Esophagus muscularis mucosa (tissue), 4 donors: ENCODE data around the gene SMIM24. TPM values are rescaled to one million over a fixed set of nuclear protein-coding genes. Genes with fewer than 3 reads are reported as not detected.
A peak's percentile ranks its signal among the peaks of the same experiment; 100 is the strongest.

ENCODE experiments used
- DNase-seq: peaks from one replicate; pipeline ENCODE4 v3.0.0-alpha.2; 2017; ENCODE audit errors: extremely low spot score
- H3K27ac ChIP-seq, 4 donors: fragments of 200-600 bp; sonication (generic); replicated peaks in 1 of 4; 1 replicate in 3 of 4; 2 replicates in 1 of 4; pipeline ENCODE4 v1.5.1; 2016 to 2019; ENCODE audit warnings: mild to moderate bottlenecking in 1 of 4
- H3K27me3 ChIP-seq, 4 donors: fragments of 200-600 bp; sonication (generic); one replicate each; pipeline versions ENCODE4 v1.5.1 to v1.6.0; 2016 to 2019
- H3K36me3 ChIP-seq, 4 donors: fragments of 200-600 bp; sonication (generic); one replicate each; pipeline ENCODE4 v1.5.1; 2016 to 2019
- H3K4me1 ChIP-seq, 4 donors: fragments of 200-600 bp; sonication (generic); one replicate each; pipeline ENCODE4 v1.5.1; 2016 to 2019
- H3K4me3 ChIP-seq, 4 donors: fragments of 200-600 bp; sonication (generic); 1 replicate in 2 of 4; 2 replicates in 2 of 4; pipeline ENCODE4 v1.5.1; 2016 to 2019; ENCODE audit warnings: mild to moderate bottlenecking in 4 of 4, moderate library complexity in 1 of 4
- H3K9me3 ChIP-seq, 4 donors: fragments of 200-600 bp; sonication (generic); 1 replicate in 3 of 4; 2 replicates in 1 of 4; pipeline ENCODE4 v1.5.1; 2016 to 2019
- CTCF ChIP-seq, 3 experiments: fragments of 200-600 bp in 2 of 3; fragments of 450-650 bp in 1 of 3; sonication (generic) in 2 of 3; IDR thresholded peaks; one replicate each; pipeline ENCODE4 v1.5.1; 2017 to 2019; ENCODE audit warnings: antibody characterized with exemption in 3 of 3, mild to moderate bottlenecking in 2 of 3, moderate library complexity in 1 of 3
- EP300 ChIP-seq: sonication (generic); formaldehyde crosslinking; IDR thresholded peaks from one replicate; pipeline ENCODE4 v1.6.1; 2017; ENCODE audit warnings: antibody characterized with exemption
- POLR2A ChIP-seq: fragments of 450-650 bp; IDR thresholded peaks from one replicate; pipeline ENCODE4 v1.6.1; 2017; ENCODE audit warnings: antibody characterized with exemption, moderate library complexity, mild to moderate bottlenecking, low read depth
- POLR2AphosphoS5 ChIP-seq, 2 donors: sonication (generic); formaldehyde crosslinking; IDR thresholded peaks; one replicate each; pipeline ENCODE4 v1.6.1; 2017; ENCODE audit warnings: antibody characterized with exemption in 2 of 2
- WGBS: methylation state at CpG from one replicate; pipeline ENCODE4 v1.1.5; 2018; 5-methylcytosine and 5-hydroxymethylcytosine counted together
- intact Hi-C: fragments of 100-400 bp; cut with DNase I; formaldehyde crosslinking; loops from one replicate; pipeline ENCODE4 v1.15.1; 2023
- total RNA-seq, 4 donors: library from RNA; depleted of rRNA; stranded (reverse); fragments of >200 nt; gene quantifications; one replicate each; pipeline versions ENCODE4 v1.1.0 to v1.2.1, GENCODE V29; 2016

The SMIM24 gene
- total RNA-seq, 4 donors from 2014 or later = not detected

GRCh38 chr19:3470500-3471128, 9.7 kb downstream of the SMIM24 start:
- Histone ChIP-seq H3K36me3 (no peaks in the 10 kb centered on the region), H3K27me3 (peaks cover 0 to 19% (median 2%) of the 10 kb centered on the region in 4 donors), H3K4me1 (peaks cover 29 to 73% (median 61%) of the 10 kb centered on the region in 4 donors), H3K9me3 (no peaks in the 10 kb centered on the region), H3K4me3 (no peak overlapping the region), H3K27ac (peak overlapping the region in 3 of 4 donors; percentile 84 to 91 (median 89))
- 69% methylated on average over 11 of the region's 11 CpGs for WGBS
- TF ChIP-seq POLR2AphosphoS5 (IDR thresholded peaks at IDR 0.05) (no peak), POLR2A (no peak), CTCF (IDR thresholded peaks at IDR 0.05) (no peak), EP300 (no peak)
- DNase-seq = no peak
- intact Hi-C loops = loop anchor here (1.0 kb wide), 1 partner anchor 144 kb away; no protein-coding TSS in a partner anchor

GRCh38 chr19:3469638-3470499, 10.5 kb downstream of the SMIM24 start:
- peaks cover 0 to 11% (median 0%) of the 10 kb centered on the region in 4 donors for H3K27me3 ChIP-seq
- 77% methylated on average over 5 of the region's 14 CpGs for WGBS
- TF ChIP-seq POLR2AphosphoS5 (IDR thresholded peaks at IDR 0.05) (peak in 1 of 2 donors; percentile 37), CTCF (IDR thresholded peaks at IDR 0.05) (peak in 1 of 3 experiments; percentile 40), EP300 (no peak), POLR2A (no peak)
- no peak for DNase-seq
- peaks cover 0 to 1% (median 0%) of the 10 kb centered on the region in 4 donors for H3K36me3 ChIP-seq
- H3K27ac ChIP-seq = peak overlapping the region; percentile 80 to 91 (median 86)
- peaks cover 32 to 79% (median 69%) of the 10 kb centered on the region in 4 donors for H3K4me1 ChIP-seq
- H3K9me3 ChIP-seq = no peaks in the 10 kb centered on the region
- intact Hi-C loops = no loop called here
- no peak overlapping the region for H3K4me3 ChIP-seq

GRCh38 chr19:3468211-3468610, 12.1 kb downstream of the SMIM24 start:
- Histone ChIP-seq H3K4me1 (peaks cover 41 to 96% (median 85%) of the 10 kb centered on the region in 4 donors), H3K27ac (peak overlapping the region; percentile 80 to 91 (median 86)), H3K36me3 (peaks cover 11 to 18% (median 14%) of the 10 kb centered on the region in 4 donors), H3K9me3 (no peaks in the 10 kb centered on the region), H3K4me3 (no peak overlapping the region), H3K27me3 (no peaks in the 10 kb centered on the region)
- 86% methylated on average over 2 of the region's 3 CpGs for WGBS
- no peak for DNase-seq
- TF ChIP-seq EP300 (no peak), CTCF (IDR thresholded peaks at IDR 0.05) (no peak), POLR2A (no peak), POLR2AphosphoS5 (IDR thresholded peaks at IDR 0.05) (no peak)
- intact Hi-C loops = no loop called here

- 94% methylated on average over 7 of the region's 10 CpGs for WGBS
- TF ChIP-seq POLR2A = no peak
- Histone ChIP-seq H3K9me3 (no peaks in the 10 kb centered on the region), H3K27me3 (no peaks in the 10 kb centered on the region), H3K4me3 (no peak overlapping the region), H3K36me3 (peaks cover 17 to 24% (median 20%) of the 10 kb centered on the region in 4 donors), H3K27ac (peak overlapping the region; percentile 80 to 91 (median 86)), H3K4me1 (peaks cover 41 to 96% (median 89%) of the 10 kb centered on the region in 4 donors)
- no peak for DNase-seq
- intact Hi-C loops = no loop called here
These were observed 12.7 kb downstream of the SMIM24 start for GRCh38 chr19:3467437-3468198.
